ENCODE data around the gene ACACA.

- TF ChIP-seq, protein P1, sequence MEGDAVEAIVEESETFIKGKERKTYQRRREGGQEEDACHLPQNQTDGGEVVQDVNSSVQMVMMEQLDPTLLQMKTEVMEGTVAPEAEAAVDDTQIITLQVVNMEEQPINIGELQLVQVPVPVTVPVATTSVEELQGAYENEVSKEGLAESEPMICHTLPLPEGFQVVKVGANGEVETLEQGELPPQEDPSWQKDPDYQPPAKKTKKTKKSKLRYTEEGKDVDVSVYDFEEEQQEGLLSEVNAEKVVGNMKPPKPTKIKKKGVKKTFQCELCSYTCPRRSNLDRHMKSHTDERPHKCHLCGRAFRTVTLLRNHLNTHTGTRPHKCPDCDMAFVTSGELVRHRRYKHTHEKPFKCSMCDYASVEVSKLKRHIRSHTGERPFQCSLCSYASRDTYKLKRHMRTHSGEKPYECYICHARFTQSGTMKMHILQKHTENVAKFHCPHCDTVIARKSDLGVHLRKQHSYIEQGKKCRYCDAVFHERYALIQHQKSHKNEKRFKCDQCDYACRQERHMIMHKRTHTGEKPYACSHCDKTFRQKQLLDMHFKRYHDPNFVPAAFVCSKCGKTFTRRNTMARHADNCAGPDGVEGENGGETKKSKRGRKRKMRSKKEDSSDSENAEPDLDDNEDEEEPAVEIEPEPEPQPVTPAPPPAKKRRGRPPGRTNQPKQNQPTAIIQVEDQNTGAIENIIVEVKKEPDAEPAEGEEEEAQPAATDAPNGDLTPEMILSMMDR (IDR thresholded peaks at IDR 0.05), result no peak
- TF ChIP-seq POLR2A (IDR thresholded peaks at IDR 0.05) (no peak), EP300 (IDR thresholded peaks at IDR 0.05) (no peak)
Observed at GRCh38 chr17:37180376-37180775, 226.3 kb downstream of the ACACA start.

All from ovary (tissue), 3 donors.